AG09309 (cell line): Measurements from ENCODE around the gene ATG101.

Experiments
- DNase-seq: peaks from one replicate; pipeline ENCODE4 v3.0.0-alpha.2; 2010; ENCODE audit warnings: low read depth
- H3K4me3 ChIP-seq: 2 replicates; pipeline ENCODE4 v1.5.1; 2011; ENCODE audit warnings: mild to moderate bottlenecking, low read depth, low read length, moderate library complexity; ENCODE audit not compliant: control insufficient read depth
- CTCF ChIP-seq: IDR thresholded peaks from 2 replicates; pipeline ENCODE4 v1.5.1; 2011; ENCODE audit warnings: mild to moderate bottlenecking, low read depth, low read length, inconsistent platforms; ENCODE audit not compliant: insufficient read depth, control insufficient read depth; ENCODE audit errors: missing control alignments

ATG101 gene

GRCh38 chr12:52089491-52089890 lies 19.7 kb downstream of the ATG101 start:
- no peak overlapping the region for H3K4me3 ChIP-seq
- no peak for DNase-seq
- no peak for TF ChIP-seq CTCF

GRCh38 chr12:52090291-52090690 lies 20.5 kb downstream of the ATG101 start:
- TF ChIP-seq CTCF, result no peak
- no peak for DNase-seq

GRCh38 chr12:52091061-52091460 lies 21.3 kb downstream of the ATG101 start:
- no peak overlapping the region for H3K4me3 ChIP-seq
- TF ChIP-seq CTCF, result no peak
- DNase-seq, result no peak

More at GRCh38 chr12:52090291-52090690, 20.5 kb downstream of the ATG101 start:
- no peak overlapping the region for H3K4me3 ChIP-seq

- H3K4me3 ChIP-seq, result no peak overlapping the region
- no peak for DNase-seq
- no peak for TF ChIP-seq CTCF
Observed at GRCh38 chr12:52091869-52092268, 22.1 kb downstream of the ATG101 start.

GRCh38 chr12:52093346-52093745 lies 23.6 kb downstream of the ATG101 start:
- TF ChIP-seq CTCF, result no peak
- DNase-seq, result no peak
- H3K4me3 ChIP-seq, result no peak overlapping the region

- DNase-seq, result no peak
- no peak for TF ChIP-seq CTCF
Observed at GRCh38 chr12:52096332-52097044, 26.7 kb downstream of the ATG101 start.

More at GRCh38 chr12:52096332-52097044, 26.7 kb downstream of the ATG101 start:
- no peak overlapping the region for H3K4me3 ChIP-seq
